Osteoblast (primary cell): ENCODE data around the gene DHX58. TPM values are rescaled to one million over a fixed set of nuclear protein-coding genes. Genes with fewer than 3 reads are reported as not detected.

ENCODE experiments used
- DNase-seq: peaks from one replicate; pipeline ENCODE4 v3.0.0; 2011; ENCODE audit warnings: low spot score, mixed read lengths; ENCODE audit not compliant: insufficient read length; ENCODE audit errors: missing footprints
- H2AFZ ChIP-seq: 2 replicates; pipeline ENCODE4 v1.6.0; 2011; ENCODE audit warnings: mild to moderate bottlenecking, low read length
- H3K27ac ChIP-seq: 2 replicates; pipeline ENCODE4 v1.5.1; 2011; ENCODE audit warnings: mild to moderate bottlenecking, low read depth, low read length, moderate library complexity
- H3K27me3 ChIP-seq: 2 replicates; pipeline ENCODE4 v1.6.0; 2012; ENCODE audit warnings: mild to moderate bottlenecking, control low read depth, inconsistent platforms, low read length, moderate library complexity; ENCODE audit not compliant: insufficient read depth
- H3K36me3 ChIP-seq: 2 replicates; pipeline ENCODE4 v1.5.1; 2011; ENCODE audit warnings: mild to moderate bottlenecking, low read length, control low read depth, moderate library complexity; ENCODE audit not compliant: insufficient read depth
- H3K4me1 ChIP-seq: 2 replicates; pipeline ENCODE4 v1.5.1; 2011; ENCODE audit warnings: mild to moderate bottlenecking, low read length, control low read depth, moderate library complexity; ENCODE audit not compliant: insufficient read depth
- H3K4me2 ChIP-seq: 2 replicates; pipeline ENCODE4 v1.6.0; 2011; ENCODE audit warnings: mild to moderate bottlenecking, low read length; ENCODE audit not compliant: insufficient read depth
- H3K4me3 ChIP-seq: fragments of 200-600 bp; sonication (generic); 3 replicates; pipeline ENCODE4 v1.5.1; 2012; ENCODE audit warnings: mild to moderate bottlenecking, low read length, inconsistent platforms; ENCODE audit not compliant: insufficient read depth
- H3K79me2 ChIP-seq: 2 replicates; pipeline ENCODE4 v1.6.0; 2012; ENCODE audit warnings: mild to moderate bottlenecking, low read length, control low read depth, inconsistent platforms; ENCODE audit not compliant: insufficient read depth
- H3K9me3 ChIP-seq: 2 replicates; pipeline ENCODE4 v1.5.1; 2011; ENCODE audit warnings: low read depth, low read length, control low read depth
- H4K20me1 ChIP-seq: 2 replicates; pipeline ENCODE4 v1.6.0; 2012; ENCODE audit warnings: mild to moderate bottlenecking, low read length, control low read depth; ENCODE audit not compliant: insufficient read depth
- CTCF ChIP-seq: IDR thresholded peaks from 2 replicates; pipeline ENCODE4 v1.5.1; 2011; ENCODE audit warnings: mild to moderate bottlenecking, low read depth, low read length, moderate library complexity; ENCODE audit errors: extremely low read depth
- total RNA-seq: library from RNA; depleted of rRNA; stranded (reverse); fragments of >200 nt; gene quantifications from 2 replicates; pipeline ENCODE4 v1.2.3, GENCODE V29; 2012

The DHX58 gene
- total RNA-seq, 1 donor = 18.5 TPM

- Histone ChIP-seq H3K79me2 (no peaks in the 10 kb centered on the region), H3K4me1 (no peaks in the 10 kb centered on the region), H3K27ac (no peak overlapping the region), H4K20me1 (no peaks in the 10 kb centered on the region), H3K9me3 (no peaks in the 10 kb centered on the region), H3K4me2 (no peak overlapping the region), H3K27me3 (no peaks in the 10 kb centered on the region), H3K36me3 (no peaks in the 10 kb centered on the region), H2AFZ (no peak overlapping the region), H3K4me3 (no peak overlapping the region)
- DNase-seq = no peak
- TF ChIP-seq CTCF = no peak
These were observed 8.2 kb downstream of the DHX58 start for GRCh38 chr17:42104264-42104663.

- no peak for DNase-seq
- Histone ChIP-seq H3K4me3 (no peak overlapping the region), H3K9me3 (no peaks in the 10 kb centered on the region), H3K79me2 (no peaks in the 10 kb centered on the region), H3K4me1 (no peaks in the 10 kb centered on the region), H3K36me3 (no peaks in the 10 kb centered on the region), H3K27ac (no peak overlapping the region), H4K20me1 (no peaks in the 10 kb centered on the region), H3K27me3 (no peaks in the 10 kb centered on the region), H3K4me2 (no peak overlapping the region), H2AFZ (no peak overlapping the region)
- no peak for TF ChIP-seq CTCF
These were observed 9.1 kb downstream of the DHX58 start for GRCh38 chr17:42103221-42103954.

- TF ChIP-seq CTCF = peak; percentile 94
- H3K4me3 ChIP-seq = no peak overlapping the region
- no peak overlapping the region for H3K27ac ChIP-seq
- peak; percentile 99 for DNase-seq
- no peaks in the 10 kb centered on the region for H3K9me3 ChIP-seq
- no peaks in the 10 kb centered on the region for H4K20me1 ChIP-seq
- H3K79me2 ChIP-seq = no peaks in the 10 kb centered on the region
- H2AFZ ChIP-seq = no peak overlapping the region
- peak overlapping the region; percentile 30 for H3K4me2 ChIP-seq
- no peaks in the 10 kb centered on the region for H3K4me1 ChIP-seq
- no peaks in the 10 kb centered on the region for H3K36me3 ChIP-seq
- peaks cover 15% of the 10 kb centered on the region for H3K27me3 ChIP-seq
These were observed 10.8 kb downstream of the DHX58 start for GRCh38 chr17:42101513-42102292.

- no peak for DNase-seq
- Histone ChIP-seq H4K20me1 (no peaks in the 10 kb centered on the region), H3K4me3 (no peak overlapping the region), H3K9me3 (no peaks in the 10 kb centered on the region), H3K27ac (no peak overlapping the region), H3K79me2 (no peaks in the 10 kb centered on the region), H2AFZ (no peak overlapping the region), H3K4me1 (no peaks in the 10 kb centered on the region), H3K4me2 (no peak overlapping the region), H3K27me3 (peaks cover 21% of the 10 kb centered on the region), H3K36me3 (no peaks in the 10 kb centered on the region)
- no peak for TF ChIP-seq CTCF
These were observed 13.6 kb downstream of the DHX58 start for GRCh38 chr17:42098730-42099399.
